ENCODE measurements around the gene CFL1.

- TF ChIP-seq CTCF (IDR thresholded peaks at IDR 0.05; ENCODE audit: low read depth, low read length, poor library complexity, severe bottlenecking) (no peak), EZH2phosphoT487 (IDR thresholded peaks at IDR 0.05; ENCODE audit: borderline replicate concordance, low read length) (no peak)
Observed at GRCh38 chr11:65855927-65856363, 2.0 kb downstream of the CFL1 start.
